IgD-negative memory B cell (primary cell): ENCODE data around the gene YWHAB. TPM values are rescaled to one million over a fixed set of nuclear protein-coding genes. Genes with fewer than 3 reads are reported as not detected.
"Not testable (repeated sequence)": the region's sequence is repeated elsewhere in the genome, so short reads cannot be mapped to it uniquely, and the experiment has no call there.

ENCODE experiments used
- H3K27ac Mint-ChIP-seq, 3 donors: one replicate each; pipeline ENCODE4 v1.8.0; 2020 to 2022; ENCODE audit warnings: mild to moderate bottlenecking in 3 of 3, mixed read lengths in 3 of 3, moderate library complexity in 1 of 3
- H3K27me3 Mint-ChIP-seq: one replicate; pipeline ENCODE4 v1.8.0; 2021; ENCODE audit warnings: mixed read lengths
- H3K36me3 Mint-ChIP-seq: one replicate; pipeline ENCODE4 v1.8.0; 2020; ENCODE audit warnings: mild to moderate bottlenecking, mixed read lengths
- H3K4me1 Mint-ChIP-seq, 3 donors: one replicate each; pipeline ENCODE4 v1.8.0; 2020 to 2022; ENCODE audit warnings: mixed read lengths in 3 of 3, mild to moderate bottlenecking in 1 of 3
- H3K4me3 Mint-ChIP-seq, 4 donors: one replicate each; pipeline ENCODE4 v1.8.0; 2020 to 2022; ENCODE audit warnings: mild to moderate bottlenecking in 4 of 4, mixed read lengths in 4 of 4, moderate library complexity in 3 of 4
- H3K9me3 Mint-ChIP-seq, 3 donors: one replicate each; pipeline ENCODE4 v1.8.0; 2020 to 2021; ENCODE audit warnings: mixed read lengths in 3 of 3, mild to moderate bottlenecking in 1 of 3
- polyA plus RNA-seq: library from polyadenylated mRNA; unstranded; fragments of 300-500 nt; fragmentation: Illumina TruSeq; gene quantifications from one replicate; pipeline ENCODE4 v1.2.3, GENCODE V29; 2021

YWHAB gene
- polyA plus RNA-seq, 1 donor from 2014 or later, result 505 TPM

- H3K27ac Mint-ChIP-seq, result no peak overlapping the region
- H3K9me3 Mint-ChIP-seq, result peaks cover 0 to 9% (median 5%) of the 10 kb centered on the region in 3 donors
- peaks cover 6% of the 10 kb centered on the region for H3K27me3 Mint-ChIP-seq
- H3K4me3 Mint-ChIP-seq, result no peak overlapping the region
- peaks cover 2 to 6% (median 5%) of the 10 kb centered on the region in 3 donors for H3K4me1 Mint-ChIP-seq
- peaks cover 3% of the 10 kb centered on the region for H3K36me3 Mint-ChIP-seq
Measured at GRCh38 chr20:44856856-44857448, 28.6 kb upstream of the YWHAB start.

- Mint-ChIP-seq H3K27me3 (peaks cover 2% of the 10 kb centered on the region), H3K36me3 (peaks cover 1% of the 10 kb centered on the region), H3K4me1 (peaks cover 2 to 6% (median 5%) of the 10 kb centered on the region in 3 donors), H3K27ac (no peak overlapping the region), H3K9me3 (peaks cover 0 to 9% (median 5%) of the 10 kb centered on the region in 3 donors), H3K4me3 (no peak overlapping the region)
Measured at GRCh38 chr20:44858606-44859360, 26.7 kb upstream of the YWHAB start.

- Mint-ChIP-seq H3K4me1 (peaks cover 0 to 2% (median 0%) of the 10 kb centered on the region in 3 donors), H3K9me3 (peaks cover 0 to 9% (median 2%) of the 10 kb centered on the region in 3 donors), H3K27me3 (no peaks in the 10 kb centered on the region), H3K4me3 (no peak overlapping the region), H3K36me3 (peaks cover 1% of the 10 kb centered on the region), H3K27ac (no peak overlapping the region)
Measured at GRCh38 chr20:44861531-44862006, 23.9 kb upstream of the YWHAB start.

DNA sequence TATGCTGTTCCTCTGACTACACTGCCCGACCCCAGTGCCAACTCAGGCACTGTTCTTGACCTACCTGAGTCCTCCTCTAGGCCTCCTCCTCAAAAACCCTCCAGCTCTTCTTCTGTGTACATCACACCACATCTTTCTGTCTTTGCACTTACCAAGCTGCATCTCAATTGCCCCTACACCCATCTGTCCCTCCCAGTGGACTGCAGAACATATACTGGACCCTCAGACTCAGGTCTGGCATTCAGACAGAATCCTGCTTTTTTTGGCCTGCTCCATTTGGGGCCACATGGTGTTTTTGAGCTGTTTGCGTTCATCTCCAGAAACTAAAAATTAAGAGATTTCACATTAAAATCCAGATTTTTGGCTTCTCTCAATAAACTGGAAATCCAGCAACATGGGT lies 23.2 kb upstream of the YWHAB start:
- H3K27ac Mint-ChIP-seq, result peak overlapping the region in 1 of 3 donors; percentile 76

DNA sequence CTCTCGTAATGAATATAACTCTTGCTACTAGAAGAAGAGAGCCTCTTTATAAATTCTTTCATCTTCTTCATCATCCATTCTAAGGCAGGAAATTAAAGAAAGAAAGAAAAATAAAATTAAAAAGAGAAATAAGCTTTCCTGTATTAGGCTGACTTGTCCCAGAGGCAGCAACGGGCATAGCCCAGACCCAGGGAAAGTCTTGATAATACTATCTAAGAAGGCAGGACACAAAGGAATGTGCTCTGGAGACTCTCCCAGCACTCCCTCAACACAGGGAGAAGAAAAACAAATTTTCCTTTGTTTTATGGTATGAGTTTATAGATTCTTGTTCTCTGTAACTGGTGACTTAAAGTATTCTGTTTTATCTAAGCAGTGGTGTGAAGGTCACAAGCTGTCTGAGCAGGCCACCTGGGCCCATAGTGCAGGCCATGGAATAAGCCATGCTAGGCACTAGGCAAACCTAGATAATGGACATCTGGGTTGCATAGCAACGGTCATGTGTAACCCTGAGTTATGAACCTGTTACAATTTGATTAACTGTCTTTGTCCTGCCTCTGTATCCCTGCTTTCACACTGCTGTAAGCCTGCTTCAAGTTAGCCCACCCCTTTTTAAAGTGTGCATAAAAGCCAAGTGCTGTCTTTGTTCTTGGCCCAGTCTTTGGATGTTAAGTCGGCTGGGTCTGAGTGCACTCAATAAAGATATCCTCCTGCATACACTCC lies 22.0 kb upstream of the YWHAB start:
- H3K27ac Mint-ChIP-seq, H3K9me3 Mint-ChIP-seq, H3K27me3 Mint-ChIP-seq, H3K36me3 Mint-ChIP-seq, H3K4me3 Mint-ChIP-seq, H3K4me1 Mint-ChIP-seq: not testable (repeated sequence)

More for the DNA sequence above, 23.2 kb upstream of the YWHAB start:
- H3K36me3 Mint-ChIP-seq, result peaks cover 1% of the 10 kb centered on the region
- H3K4me1 Mint-ChIP-seq, result peaks cover 0 to 2% (median 1%) of the 10 kb centered on the region in 3 donors
- peaks cover 2% of the 10 kb centered on the region for H3K27me3 Mint-ChIP-seq
- H3K9me3 Mint-ChIP-seq, result peaks cover 0 to 6% (median 2%) of the 10 kb centered on the region in 3 donors
- H3K4me3 Mint-ChIP-seq, result no peak overlapping the region

DNA sequence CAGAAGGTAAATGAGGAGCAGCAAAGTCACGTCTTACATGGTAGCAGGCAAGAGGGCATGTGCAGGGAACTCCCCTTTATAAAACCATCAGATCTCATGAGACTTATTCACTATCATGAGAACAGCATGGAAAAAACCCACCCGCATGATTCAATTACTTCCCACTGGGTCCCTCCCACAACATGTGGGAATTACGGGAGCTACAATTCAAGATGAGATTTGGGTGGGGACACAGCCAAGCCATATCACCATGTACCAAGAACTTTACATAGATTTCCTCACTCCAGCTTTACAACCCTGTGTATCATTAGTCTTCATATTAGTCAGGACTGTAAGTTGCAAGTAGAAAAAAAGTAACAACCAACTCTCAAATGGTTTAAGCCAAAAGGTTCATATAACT lies 21.0 kb upstream of the YWHAB start:
- not testable (repeated sequence) for H3K4me3 Mint-ChIP-seq, H3K4me1 Mint-ChIP-seq, H3K9me3 Mint-ChIP-seq, H3K36me3 Mint-ChIP-seq, H3K27me3 Mint-ChIP-seq, H3K27ac Mint-ChIP-seq

DNA sequence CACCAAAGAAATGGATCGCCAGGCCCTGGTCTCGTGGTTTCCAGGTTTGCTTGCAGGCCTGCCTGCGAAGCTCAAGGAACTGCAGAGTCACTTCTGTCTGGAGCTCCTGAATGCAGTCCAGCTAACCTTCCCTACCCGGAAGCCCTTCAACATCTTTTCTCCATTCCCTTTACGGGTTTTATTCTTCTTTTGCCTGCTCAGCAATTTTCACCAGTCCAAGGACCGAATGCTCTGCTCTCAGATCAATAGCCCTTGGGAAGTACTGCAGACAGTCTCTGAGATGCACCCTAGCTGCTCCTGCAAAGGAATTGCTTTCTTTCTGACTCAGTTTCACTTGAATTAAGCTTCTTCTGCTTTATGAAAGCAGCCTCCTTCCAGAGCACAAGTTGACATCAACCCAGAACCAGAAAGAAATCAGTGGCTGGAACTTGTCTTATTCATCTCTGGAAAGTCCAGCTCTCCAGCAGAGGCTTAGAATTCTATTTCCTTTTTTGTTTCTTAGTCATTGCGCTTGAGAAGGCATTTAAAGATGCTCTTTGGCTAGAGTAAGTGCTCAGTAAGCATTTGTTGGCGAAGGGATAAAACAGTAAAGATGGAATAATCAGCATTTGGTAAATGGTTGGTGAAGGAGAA lies 18.7 kb upstream of the YWHAB start:
- no peaks in the 10 kb centered on the region for H3K36me3 Mint-ChIP-seq
- peaks cover 0 to 4% (median 0%) of the 10 kb centered on the region in 3 donors for H3K4me1 Mint-ChIP-seq
- peak overlapping the region in 2 of 4 donors; percentile 63 to 88 for H3K4me3 Mint-ChIP-seq
- no peaks in the 10 kb centered on the region for H3K9me3 Mint-ChIP-seq
- no peak overlapping the region for H3K27ac Mint-ChIP-seq
- H3K27me3 Mint-ChIP-seq, result peaks cover 2% of the 10 kb centered on the region

DNA sequence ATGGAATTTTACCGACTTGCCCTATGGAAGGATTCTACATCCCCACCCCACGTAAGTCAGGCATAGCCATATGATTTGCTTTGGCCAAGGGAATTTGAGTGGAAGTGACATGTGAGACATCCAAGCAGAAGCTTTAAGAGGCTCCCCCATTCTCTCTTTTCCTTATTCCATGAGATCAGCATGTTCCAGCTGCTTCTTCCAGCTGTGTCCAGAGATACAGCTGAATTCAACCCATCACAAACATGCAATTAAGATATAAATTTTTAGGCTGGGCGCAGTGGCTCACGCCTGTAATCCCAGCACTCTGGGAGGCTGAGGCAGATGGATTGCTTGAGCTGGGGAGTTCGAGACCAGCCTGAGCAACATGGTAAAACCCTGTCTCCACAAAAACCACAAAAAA lies 16.0 kb upstream of the YWHAB start:
- Mint-ChIP-seq H3K27me3 (peaks cover 2% of the 10 kb centered on the region), H3K4me1 (peaks cover 0 to 4% (median 0%) of the 10 kb centered on the region in 3 donors), H3K27ac (no peak overlapping the region), H3K9me3 (no peaks in the 10 kb centered on the region), H3K4me3 (no peak overlapping the region), H3K36me3 (peaks cover 2% of the 10 kb centered on the region)

DNA sequence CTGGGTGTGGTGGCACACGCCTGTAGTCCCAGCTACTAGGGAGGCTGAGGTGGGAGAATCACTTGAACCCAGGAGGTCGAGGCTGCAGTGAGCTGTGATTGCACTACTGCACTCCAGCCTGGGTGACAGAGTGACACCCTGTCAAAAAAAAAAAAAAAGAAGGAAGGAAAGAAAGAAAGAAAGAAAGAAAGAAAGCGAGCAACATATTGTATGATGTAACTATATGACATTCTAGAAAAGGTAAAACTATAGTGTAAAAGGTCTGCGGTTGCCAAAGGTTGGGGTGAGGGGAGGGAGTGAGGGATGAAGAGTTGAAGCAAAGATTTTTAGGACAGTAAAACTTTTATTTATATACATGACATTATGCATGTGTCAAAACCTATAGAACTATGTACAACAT lies 3.1 kb upstream of the YWHAB start:
- Mint-ChIP-seq H3K27ac (peak overlapping the region in 1 of 3 donors; percentile 66), H3K4me1 (peaks cover 11 to 23% (median 20%) of the 10 kb centered on the region in 3 donors), H3K4me3 (peak overlapping the region in 1 of 4 donors; percentile 55)
- H3K36me3 Mint-ChIP-seq, H3K27me3 Mint-ChIP-seq, H3K9me3 Mint-ChIP-seq: not testable (repeated sequence)

- Mint-ChIP-seq H3K36me3 (peaks cover 4% of the 10 kb centered on the region), H3K27ac (peak overlapping the region in 1 of 3 donors; percentile 85), H3K4me3 (peak overlapping the region in 1 of 4 donors; percentile 92), H3K9me3 (no peaks in the 10 kb centered on the region), H3K27me3 (no peaks in the 10 kb centered on the region), H3K4me1 (peaks cover 21 to 33% (median 29%) of the 10 kb centered on the region in 3 donors)
Measured at GRCh38 chr20:44883214-44883902, 2.1 kb upstream of the YWHAB start.

DNA sequence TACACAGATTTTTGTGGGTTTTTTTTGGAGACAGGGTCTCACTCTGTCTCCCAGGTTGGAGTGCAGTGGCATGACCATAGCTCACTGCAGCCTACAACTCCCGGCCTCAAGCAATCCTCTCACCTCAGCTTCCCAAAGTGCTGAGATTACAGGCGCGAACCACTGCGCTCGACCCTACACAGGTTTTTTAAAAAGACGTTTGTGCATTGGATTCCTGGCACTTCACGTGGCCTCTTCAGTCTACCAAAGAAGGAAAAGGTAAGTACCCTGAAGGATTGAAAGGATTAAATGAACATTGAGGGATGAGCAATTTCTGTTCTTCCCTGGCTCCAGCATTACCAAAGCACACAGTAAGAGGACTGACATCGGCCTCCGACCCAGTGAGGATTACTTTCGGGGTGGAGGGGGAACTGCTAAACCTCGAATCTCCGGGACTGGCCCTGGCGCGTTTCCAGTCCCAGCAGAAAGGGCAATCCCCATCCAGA lies 556 bp upstream of the YWHAB start:
- Mint-ChIP-seq H3K4me3 (peak overlapping the region; percentile 92 to 98 (median 95)), H3K27ac (peak overlapping the region; percentile 85 to 96 (median 92)), H3K9me3 (no peaks in the 10 kb centered on the region), H3K4me1 (peaks cover 34 to 49% (median 45%) of the 10 kb centered on the region in 3 donors), H3K27me3 (no peaks in the 10 kb centered on the region), H3K36me3 (peaks cover 5% of the 10 kb centered on the region)

DNA sequence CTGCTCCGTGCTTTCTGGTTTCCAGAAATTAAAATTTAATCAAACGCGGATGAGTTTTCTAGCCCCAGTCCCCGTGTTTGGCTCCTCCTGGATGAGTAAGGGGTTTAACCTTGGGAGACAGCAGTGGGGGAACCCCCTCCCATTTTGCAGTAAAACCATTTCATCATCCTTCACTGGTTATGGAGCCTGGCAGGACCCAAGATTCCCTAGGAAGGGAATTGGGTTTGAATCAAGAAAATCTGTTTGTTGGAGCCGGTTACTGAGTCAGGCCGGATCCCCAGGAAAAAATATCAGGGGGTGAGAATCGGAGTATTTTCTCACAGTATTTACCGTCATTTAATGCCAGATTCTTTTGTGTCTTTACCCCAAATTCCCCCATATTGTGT lies 754 bp downstream of the YWHAB start:
- peaks cover 36 to 51% (median 50%) of the 10 kb centered on the region in 3 donors for H3K4me1 Mint-ChIP-seq
- H3K36me3 Mint-ChIP-seq, result peaks cover 4% of the 10 kb centered on the region
- H3K9me3 Mint-ChIP-seq, result no peaks in the 10 kb centered on the region
- H3K27me3 Mint-ChIP-seq, result no peaks in the 10 kb centered on the region
- H3K4me3 Mint-ChIP-seq, result peak overlapping the region; percentile 92 to 98 (median 95)
- peak overlapping the region; percentile 85 to 96 (median 95) for H3K27ac Mint-ChIP-seq

DNA sequence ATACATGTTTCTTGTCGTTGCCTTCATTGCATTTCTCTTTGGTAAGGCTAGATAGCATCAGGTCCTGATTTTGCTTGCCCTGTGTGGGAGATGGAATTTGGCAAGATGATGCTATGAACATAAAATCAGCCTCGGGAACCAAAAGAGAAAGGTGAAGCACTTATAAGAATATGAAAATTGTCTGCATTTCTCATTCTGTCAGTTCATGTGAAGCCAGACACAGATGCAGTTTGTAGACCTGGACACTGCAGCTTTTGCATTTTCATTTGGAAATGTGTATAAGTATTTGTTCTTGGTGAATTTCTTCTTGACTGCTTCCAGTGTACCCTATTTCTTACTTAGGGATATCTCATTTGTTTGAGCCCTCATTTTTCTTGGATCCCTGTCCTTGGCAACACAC lies 1.3 kb downstream of the YWHAB start:
- Mint-ChIP-seq H3K4me3 (peak overlapping the region; percentile 92 to 98 (median 95)), H3K36me3 (peaks cover 3% of the 10 kb centered on the region), H3K27ac (peak overlapping the region; percentile 85 to 96 (median 95)), H3K9me3 (no peaks in the 10 kb centered on the region), H3K4me1 (peaks cover 37 to 57% (median 56%) of the 10 kb centered on the region in 3 donors), H3K27me3 (no peaks in the 10 kb centered on the region)

DNA sequence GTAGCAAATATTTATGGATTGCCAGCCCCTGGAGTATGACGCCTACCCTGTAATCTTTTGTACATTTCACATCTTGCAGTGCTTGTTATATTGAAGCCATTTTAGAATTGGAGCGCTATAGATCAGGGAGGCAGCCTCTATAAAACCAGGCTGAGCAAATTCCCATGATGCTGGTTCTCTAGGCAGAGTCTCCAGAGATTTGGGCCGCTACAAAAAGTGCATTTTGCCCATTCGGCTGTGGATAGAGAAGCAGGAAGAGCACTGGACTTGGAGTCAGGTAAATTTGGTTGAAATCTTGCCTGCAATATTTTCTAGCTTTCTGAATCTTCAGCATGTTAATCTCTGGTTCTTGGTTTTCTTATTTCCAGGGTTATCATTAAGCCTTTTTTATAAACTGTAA lies 2.0 kb downstream of the YWHAB start:
- no peaks in the 10 kb centered on the region for H3K9me3 Mint-ChIP-seq

More for the DNA sequence above, 2.0 kb downstream of the YWHAB start:
- peaks cover 42 to 62% (median 61%) of the 10 kb centered on the region in 3 donors for H3K4me1 Mint-ChIP-seq
- peaks cover 8% of the 10 kb centered on the region for H3K36me3 Mint-ChIP-seq
- H3K27ac Mint-ChIP-seq, result peak overlapping the region in 2 of 3 donors; percentile 85 to 96
- H3K4me3 Mint-ChIP-seq, result peak overlapping the region; percentile 92 to 98 (median 95)
- H3K27me3 Mint-ChIP-seq, result no peaks in the 10 kb centered on the region
